HEK293 (cell line): ENCODE data around the gene ECM1.

Experiments used
- CTCF ChIP-seq: fragments of 450-650 bp; formaldehyde crosslinking; IDR thresholded peaks from 2 replicates; pipeline ENCODE4 v1.5.1; 2016; ENCODE audit warnings: missing biosample characterization, missing genetic modification characterization
- HOXA7 ChIP-seq: sonication (generic); formaldehyde crosslinking; IDR thresholded peaks from 2 replicates; pipeline ENCODE4 v1.8.1; 2022; ENCODE audit warnings: missing genetic modification reagents, borderline replicate concordance
- YY1 ChIP-seq: fragments of 450-650 bp; formaldehyde crosslinking; IDR thresholded peaks from 2 replicates; pipeline ENCODE4 v1.5.1; 2018; ENCODE audit warnings: missing biosample characterization, missing genetic modification characterization
- ZNF558 ChIP-seq: fragments of 450-650 bp; formaldehyde crosslinking; IDR thresholded peaks from 2 replicates; pipeline ENCODE4 v1.5.1; 2016; ENCODE audit warnings: missing biosample characterization, missing genetic modification characterization
- ZNF704 ChIP-seq: fragments of 450-650 bp; formaldehyde crosslinking; IDR thresholded peaks from 2 replicates; pipeline ENCODE4 v1.5.1; 2016; ENCODE audit warnings: missing biosample characterization, missing genetic modification characterization

- TF ChIP-seq ZNF704 (no peak), ZNF558 (tag by site-specific recombination) (no peak), YY1 (tag by site-specific recombination) (no peak), HOXA7 (CRISPR knock-in tag) (no peak), CTCF (no peak)
Measured at GRCh38 chr1:150551051-150551783, 43.3 kb downstream of the ECM1 start.
